ENCODE results near the gene NAA15. TPM values are rescaled to one million over a fixed set of nuclear protein-coding genes. Genes with fewer than 3 reads are reported as not detected.

Gene NAA15
- total RNA-seq, 5 donors from 2014 or later (not counting 1 experiment from before 2014, with no cell fraction given) = 45.1 to 64.0 (median 50.7) TPM

GRCh38 chr4:139266208-139266582, 35.1 kb upstream of the NAA15 start:
- no CpG with 5 or more reads among the region's 1 CpG for WGBS (ENCODE audit: insufficient coverage)
- peak overlapping the region; percentile 68 to 87 for H3K27ac Mint-ChIP-seq
- Histone ChIP-seq H3K4me3 (ENCODE audit: control insufficient read depth in 1 of 2, extremely low read depth in 1 of 2, low read length in 1 of 2) (peak overlapping the region in 1 of 2 donors; percentile 36), H3K27ac (ENCODE audit: low read length) (peak overlapping the region; percentile 65), H3K27me3 (replicated peaks in 1 of 2; ENCODE audit: control insufficient read depth in 2 of 2, extremely low read depth in 1 of 2, insufficient read depth in 2 of 2, low read length in 1 of 2) (no peaks in the 10 kb centered on the region), H3K36me3 (ENCODE audit: control insufficient read depth in 2 of 2, extremely low read depth in 1 of 2, insufficient read depth in 1 of 2, low read length in 1 of 2) (no peaks in the 10 kb centered on the region), H3K4me1 (ENCODE audit: control insufficient read depth in 1 of 2, extremely low read depth in 1 of 2, insufficient read depth in 2 of 2, low read length in 2 of 2) (peaks cover 0 to 6% of the 10 kb centered on the region in 2 experiments), H3K9me3 (no peaks in the 10 kb centered on the region)
- no peak for DNase-seq
- no peak for ATAC-seq (replicated peaks in 1 of 4)
- H3K9me3 Mint-ChIP-seq = no peaks in the 10 kb centered on the region
- peaks cover 10 to 17% (median 15%) of the 10 kb centered on the region in 3 donors for H3K4me1 Mint-ChIP-seq
- ChIA-PET CTCF (interaction anchor here (0.5 to 1.5 kb wide), 6 partner anchors 30 to 387 kb away, joined by 3 to 10 read pairs (median 7); partner anchors contain the start of gene NAA15 (in 1 of the 2)), POLR2A (interaction anchor here (0.5 to 0.7 kb wide), 4 partner anchors 13 to 294 kb away, joined by 3 to 4 read pairs (median 3); partner anchors contain the start of gene NDUFC1 (in 1 of the 2))
- H3K36me3 Mint-ChIP-seq = no peaks in the 10 kb centered on the region
- H3K4me3 Mint-ChIP-seq = peak overlapping the region; percentile 66 to 81 (median 77)
- H3K27me3 Mint-ChIP-seq = no peaks in the 10 kb centered on the region

GRCh38 chr4:139266583-139267257, 34.6 kb upstream of the NAA15 start:
- Mint-ChIP-seq H3K4me3 (peak overlapping the region; percentile 66 to 81 (median 77)), H3K27ac (peak overlapping the region; percentile 68 to 87), H3K4me1 (peaks cover 10 to 17% (median 15%) of the 10 kb centered on the region in 3 donors), H3K27me3 (no peaks in the 10 kb centered on the region), H3K36me3 (no peaks in the 10 kb centered on the region), H3K9me3 (no peaks in the 10 kb centered on the region)
- ChIA-PET POLR2A (interaction anchor here (0.5 to 1.5 kb wide), 3 partner anchors 34 to 294 kb away, joined by 3 to 4 read pairs (median 3); no protein-coding TSS in a partner anchor), CTCF (interaction anchor here in 1 of 2 donors (0.5 to 1.5 kb wide), 5 partner anchors 29 to 250 kb away, joined by 3 to 10 read pairs (median 7); partner anchors contain the start of gene NAA15)
- Histone ChIP-seq H3K36me3 (ENCODE audit: control insufficient read depth in 2 of 2, extremely low read depth in 1 of 2, insufficient read depth in 1 of 2, low read length in 1 of 2) (no peaks in the 10 kb centered on the region), H3K27me3 (replicated peaks in 1 of 2; ENCODE audit: control insufficient read depth in 2 of 2, extremely low read depth in 1 of 2, insufficient read depth in 2 of 2, low read length in 1 of 2) (no peaks in the 10 kb centered on the region), H3K4me1 (ENCODE audit: control insufficient read depth in 1 of 2, extremely low read depth in 1 of 2, insufficient read depth in 2 of 2, low read length in 2 of 2) (peaks cover 0 to 6% of the 10 kb centered on the region in 2 experiments), H3K27ac (ENCODE audit: low read length) (peak overlapping the region; percentile 65), H3K9me3 (no peaks in the 10 kb centered on the region), H3K4me3 (ENCODE audit: control insufficient read depth in 1 of 2, extremely low read depth in 1 of 2, low read length in 1 of 2) (peak overlapping the region; percentile 36 to 51)
- DNase-seq (peak; percentile 29 to 81 (median 59)), ATAC-seq (replicated peaks in 1 of 4) (peak; percentile 90 to 97 (median 94))
- WGBS (ENCODE audit: insufficient coverage) = 0% methylated on average over 8 of the region's 14 CpGs

- Mint-ChIP-seq H3K36me3 (no peaks in the 10 kb centered on the region), H3K27me3 (no peaks in the 10 kb centered on the region), H3K27ac (peak overlapping the region; percentile 68 to 87), H3K4me3 (peak overlapping the region in 1 of 3 donors; percentile 81), H3K9me3 (no peaks in the 10 kb centered on the region), H3K4me1 (peaks cover 10 to 17% (median 15%) of the 10 kb centered on the region in 3 donors)
- Histone ChIP-seq H3K4me3 (ENCODE audit: control insufficient read depth in 1 of 2, extremely low read depth in 1 of 2, low read length in 1 of 2) (peak overlapping the region in 1 of 2 donors; percentile 36), H3K9me3 (no peaks in the 10 kb centered on the region), H3K36me3 (ENCODE audit: control insufficient read depth in 2 of 2, extremely low read depth in 1 of 2, insufficient read depth in 1 of 2, low read length in 1 of 2) (no peaks in the 10 kb centered on the region), H3K4me1 (ENCODE audit: control insufficient read depth in 1 of 2, extremely low read depth in 1 of 2, insufficient read depth in 2 of 2, low read length in 2 of 2) (peaks cover 0 to 6% of the 10 kb centered on the region in 2 experiments), H3K27me3 (replicated peaks in 1 of 2; ENCODE audit: control insufficient read depth in 2 of 2, extremely low read depth in 1 of 2, insufficient read depth in 2 of 2, low read length in 1 of 2) (no peaks in the 10 kb centered on the region), H3K27ac (ENCODE audit: low read length) (peak overlapping the region; percentile 65)
- DNase-seq = no peak
- ChIA-PET POLR2A (interaction anchor here in 1 of 2 donors (0.6 to 1.5 kb wide), 2 partner anchors 30 to 34 kb away, joined by 3 to 4 read pairs; no protein-coding TSS in a partner anchor), CTCF (interaction anchor here in 1 of 2 donors (0.6 kb wide), 1 partner anchor 28 kb away, joined by 3 read pairs; no protein-coding TSS in a partner anchor)
- ATAC-seq (replicated peaks in 1 of 4) = no peak
- WGBS (ENCODE audit: insufficient coverage) = no CpG with 5 or more reads among the region's 1 CpG
Measured at GRCh38 chr4:139267301-139267700, 34.0 kb upstream of the NAA15 start.

GRCh38 chr4:139273835-139274234, 27.5 kb upstream of the NAA15 start:
- Mint-ChIP-seq H3K27me3 (peaks cover 11 to 28% of the 10 kb centered on the region in 2 donors), H3K4me1 (peaks cover 2 to 5% (median 4%) of the 10 kb centered on the region in 3 donors), H3K4me3 (no peak overlapping the region), H3K27ac (no peak overlapping the region), H3K36me3 (no peaks in the 10 kb centered on the region), H3K9me3 (no peaks in the 10 kb centered on the region)
- ATAC-seq (replicated peaks in 1 of 4) (no peak), DNase-seq (no peak)
- ChIA-PET POLR2A (interaction anchor here in 1 of 2 donors (0.6 kb wide), 1 partner anchor 14 kb away, joined by 3 read pairs; no protein-coding TSS in a partner anchor), CTCF (interaction anchor here in 1 of 2 donors (0.6 kb wide), 1 partner anchor 324 kb away, joined by 3 read pairs; no protein-coding TSS in a partner anchor)
- Histone ChIP-seq H3K9me3 (no peaks in the 10 kb centered on the region), H3K4me1 (ENCODE audit: control insufficient read depth in 1 of 2, extremely low read depth in 1 of 2, insufficient read depth in 2 of 2, low read length in 2 of 2) (peaks cover 1 to 3% of the 10 kb centered on the region in 2 experiments), H3K27ac (ENCODE audit: low read length) (no peak overlapping the region), H3K4me3 (ENCODE audit: control insufficient read depth in 1 of 2, extremely low read depth in 1 of 2, low read length in 1 of 2) (no peak overlapping the region), H3K36me3 (ENCODE audit: control insufficient read depth in 2 of 2, extremely low read depth in 1 of 2, insufficient read depth in 1 of 2, low read length in 1 of 2) (no peaks in the 10 kb centered on the region), H3K27me3 (replicated peaks in 1 of 2; ENCODE audit: control insufficient read depth in 2 of 2, extremely low read depth in 1 of 2, insufficient read depth in 2 of 2, low read length in 1 of 2) (peaks cover 6 to 25% of the 10 kb centered on the region in 2 experiments)
- no CpG with 5 or more reads among the region's 1 CpG for WGBS (ENCODE audit: insufficient coverage)

GRCh38 chr4:139274790-139275189, 26.5 kb upstream of the NAA15 start:
- Histone ChIP-seq H3K27ac (ENCODE audit: low read length) (no peak overlapping the region), H3K4me1 (ENCODE audit: control insufficient read depth in 1 of 2, extremely low read depth in 1 of 2, insufficient read depth in 2 of 2, low read length in 2 of 2) (peaks cover 11% of the 10 kb centered on the region in 2 experiments), H3K9me3 (no peaks in the 10 kb centered on the region), H3K4me3 (ENCODE audit: control insufficient read depth in 1 of 2, extremely low read depth in 1 of 2, low read length in 1 of 2) (no peak overlapping the region), H3K27me3 (replicated peaks in 1 of 2; ENCODE audit: control insufficient read depth in 2 of 2, extremely low read depth in 1 of 2, insufficient read depth in 2 of 2, low read length in 1 of 2) (peaks cover 13 to 34% of the 10 kb centered on the region in 2 experiments), H3K36me3 (ENCODE audit: control insufficient read depth in 2 of 2, extremely low read depth in 1 of 2, insufficient read depth in 1 of 2, low read length in 1 of 2) (no peaks in the 10 kb centered on the region)
- H3K27me3 Mint-ChIP-seq = peaks cover 20 to 38% of the 10 kb centered on the region in 2 donors
- ChIA-PET POLR2A (no interaction called here), CTCF (interaction anchor here in 1 of 2 donors (0.7 to 1.4 kb wide), 3 partner anchors 21 to 178 kb away, joined by 3 to 4 read pairs (median 3); no protein-coding TSS in a partner anchor)
- DNase-seq = no peak
- H3K4me1 Mint-ChIP-seq = peaks cover 11 to 15% (median 14%) of the 10 kb centered on the region in 3 donors
- H3K4me3 Mint-ChIP-seq = no peak overlapping the region
- H3K9me3 Mint-ChIP-seq = no peaks in the 10 kb centered on the region
- ATAC-seq (replicated peaks in 1 of 4) = no peak
- no peaks in the 10 kb centered on the region for H3K36me3 Mint-ChIP-seq
- WGBS (ENCODE audit: insufficient coverage) = no CpG with 5 or more reads among the region's 1 CpG
- no peak overlapping the region for H3K27ac Mint-ChIP-seq

DNA sequence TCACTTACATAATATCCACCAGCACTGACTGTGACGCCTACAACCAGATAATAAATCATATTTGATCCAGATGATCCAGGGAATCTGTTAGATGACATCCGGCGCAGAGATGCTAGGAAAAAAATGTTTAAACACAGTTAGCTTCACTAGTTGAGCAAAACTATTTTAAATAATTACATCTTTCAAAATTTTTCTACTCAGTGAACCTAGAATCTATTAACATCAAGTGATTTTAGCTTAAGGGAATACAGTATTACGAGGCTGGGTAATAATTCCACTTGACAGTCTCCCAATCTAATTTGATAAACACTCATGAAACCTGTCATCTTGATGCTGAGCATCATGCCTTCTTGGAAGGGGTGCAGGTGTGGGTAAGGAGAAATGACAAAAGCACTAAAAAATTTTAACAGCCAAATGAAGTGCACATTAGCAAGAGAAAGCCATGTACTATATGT, 26.0 kb upstream of the NAA15 start:
- no peak overlapping the region for H3K4me3 ChIP-seq (ENCODE audit: control insufficient read depth in 1 of 2, extremely low read depth in 1 of 2, low read length in 1 of 2)
- Mint-ChIP-seq H3K4me1 (peaks cover 16 to 19% (median 18%) of the 10 kb centered on the region in 3 donors), H3K27ac (no peak overlapping the region), H3K9me3 (no peaks in the 10 kb centered on the region), H3K27me3 (peaks cover 22 to 42% of the 10 kb centered on the region in 2 donors), H3K36me3 (no peaks in the 10 kb centered on the region), H3K4me3 (no peak overlapping the region)
- H3K9me3 ChIP-seq = no peaks in the 10 kb centered on the region
- ATAC-seq (replicated peaks in 1 of 4) (no peak), DNase-seq (no peak)
- no peak overlapping the region for H3K27ac ChIP-seq (ENCODE audit: low read length)
- ChIA-PET POLR2A (no interaction called here), CTCF (interaction anchor here (0.6 to 1.4 kb wide), 3 partner anchors 20 to 226 kb away, joined by 3 to 7 read pairs (median 4); no protein-coding TSS in a partner anchor)
- H3K27me3 ChIP-seq (replicated peaks in 1 of 2; ENCODE audit: control insufficient read depth in 2 of 2, extremely low read depth in 1 of 2, insufficient read depth in 2 of 2, low read length in 1 of 2) = peaks cover 14 to 39% of the 10 kb centered on the region in 2 experiments
- WGBS (ENCODE audit: insufficient coverage) = no CpG with 5 or more reads among the region's 4 CpGs
- no peaks in the 10 kb centered on the region for H3K36me3 ChIP-seq (ENCODE audit: control insufficient read depth in 2 of 2, extremely low read depth in 1 of 2, insufficient read depth in 1 of 2, low read length in 1 of 2)
- H3K4me1 ChIP-seq (ENCODE audit: control insufficient read depth in 1 of 2, extremely low read depth in 1 of 2, insufficient read depth in 2 of 2, low read length in 2 of 2) = peaks cover 11 to 16% of the 10 kb centered on the region in 2 experiments

Data from T-cell (primary cell).